HG03196 (cell line): ENCODE results near the gene SLC12A3.
"Not testable (repeated sequence)": the region's sequence is repeated elsewhere in the genome, so short reads cannot be mapped to it uniquely, and the experiment has no call there.

Experiments
- ATAC-seq: cut with Tn5 transposase; IDR thresholded peaks from one replicate; pipeline ENCODE4 v1.9.1; 2021; ENCODE audit not compliant: unreplicated experiment

The SLC12A3 gene

GRCh38 chr16:56918467-56919012 is 53.5 kb downstream of the SLC12A3 start:
- no peak for ATAC-seq

- no peak for ATAC-seq
Measured at GRCh38 chr16:56919099-56919800, 54.2 kb downstream of the SLC12A3 start.

GRCh38 chr16:56921571-56921970 is 56.6 kb downstream of the SLC12A3 start:
- ATAC-seq, result no peak

- ATAC-seq, result no peak
Measured at GRCh38 chr16:56923481-56924091, 58.6 kb downstream of the SLC12A3 start.

GRCh38 chr16:56927471-56927870 is 62.5 kb downstream of the SLC12A3 start:
- ATAC-seq, result no peak

GRCh38 chr16:56929639-56930038 is 64.6 kb downstream of the SLC12A3 start:
- no peak for ATAC-seq

GRCh38 chr16:56930486-56931270 is 65.7 kb downstream of the SLC12A3 start:
- ATAC-seq, result no peak

GRCh38 chr16:56931271-56931891 is 66.4 kb downstream of the SLC12A3 start:
- peak; percentile 32 for ATAC-seq

- ATAC-seq, result peak; percentile 83
Measured at GRCh38 chr16:56931892-56932720, 67.1 kb downstream of the SLC12A3 start, which contains the start of gene HERPUD1. Gene HERPUD1, plus strand, starts transcription at chr16:56932142. Its CDS starts 103 bp downstream, at chr16:56932245.

- peak; percentile 16 for ATAC-seq
Measured at GRCh38 chr16:56932721-56933619, 68.0 kb downstream of the SLC12A3 start.

- no peak for ATAC-seq
Measured at GRCh38 chr16:56933828-56934598, 69.0 kb downstream of the SLC12A3 start.

GRCh38 chr16:56934599-56935145 is 69.7 kb downstream of the SLC12A3 start:
- not testable (repeated sequence) for ATAC-seq

GRCh38 chr16:56935201-56935600 is 70.2 kb downstream of the SLC12A3 start:
- ATAC-seq, result no peak

- ATAC-seq, result no peak
Measured at GRCh38 chr16:56936491-56936890, 71.5 kb downstream of the SLC12A3 start.

GRCh38 chr16:56936950-56937349 is 71.9 kb downstream of the SLC12A3 start:
- ATAC-seq, result no peak

- ATAC-seq, result no peak
Measured at GRCh38 chr16:56938664-56939513, 73.9 kb downstream of the SLC12A3 start.

- no peak for ATAC-seq
Measured at GRCh38 chr16:56939801-56940200, 74.8 kb downstream of the SLC12A3 start.
